ENCODE data around the gene DST.

DNA sequence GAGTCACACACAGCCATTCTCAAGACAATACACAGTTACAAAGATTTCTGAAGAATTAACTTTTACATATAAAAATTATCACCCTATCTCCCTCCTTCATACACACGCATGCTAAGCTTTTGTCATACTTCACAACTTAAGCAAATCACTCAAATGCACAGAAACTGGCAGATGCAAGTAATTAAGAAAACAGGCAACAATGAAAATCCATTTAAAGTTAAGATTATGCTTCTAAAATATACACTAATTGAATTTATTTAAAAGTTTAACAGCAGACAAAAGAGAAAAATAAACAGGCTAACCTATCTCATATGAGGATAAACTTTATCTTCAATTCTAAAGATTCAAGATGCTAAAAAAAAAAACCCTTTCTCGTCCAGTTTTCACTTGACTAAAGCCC, 68.4 kb downstream of the DST start:
- TF ChIP-seq, protein P1, sequence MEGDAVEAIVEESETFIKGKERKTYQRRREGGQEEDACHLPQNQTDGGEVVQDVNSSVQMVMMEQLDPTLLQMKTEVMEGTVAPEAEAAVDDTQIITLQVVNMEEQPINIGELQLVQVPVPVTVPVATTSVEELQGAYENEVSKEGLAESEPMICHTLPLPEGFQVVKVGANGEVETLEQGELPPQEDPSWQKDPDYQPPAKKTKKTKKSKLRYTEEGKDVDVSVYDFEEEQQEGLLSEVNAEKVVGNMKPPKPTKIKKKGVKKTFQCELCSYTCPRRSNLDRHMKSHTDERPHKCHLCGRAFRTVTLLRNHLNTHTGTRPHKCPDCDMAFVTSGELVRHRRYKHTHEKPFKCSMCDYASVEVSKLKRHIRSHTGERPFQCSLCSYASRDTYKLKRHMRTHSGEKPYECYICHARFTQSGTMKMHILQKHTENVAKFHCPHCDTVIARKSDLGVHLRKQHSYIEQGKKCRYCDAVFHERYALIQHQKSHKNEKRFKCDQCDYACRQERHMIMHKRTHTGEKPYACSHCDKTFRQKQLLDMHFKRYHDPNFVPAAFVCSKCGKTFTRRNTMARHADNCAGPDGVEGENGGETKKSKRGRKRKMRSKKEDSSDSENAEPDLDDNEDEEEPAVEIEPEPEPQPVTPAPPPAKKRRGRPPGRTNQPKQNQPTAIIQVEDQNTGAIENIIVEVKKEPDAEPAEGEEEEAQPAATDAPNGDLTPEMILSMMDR (IDR thresholded peaks at IDR 0.05) = no peak
- TF ChIP-seq POLR2AphosphoS5 (IDR thresholded peaks at IDR 0.05) = no peak

Measured in esophagus muscularis mucosa (tissue), 3 donors.